Neural progenitor cell (in vitro differentiated cells): Measurements from ENCODE around the gene YKT6. TPM values are rescaled to one million over a fixed set of nuclear protein-coding genes. Genes with fewer than 3 reads are reported as not detected.

Experiments used
- DNase-seq: peaks from one replicate; pipeline ENCODE4 v3.0.0-alpha.2; 2016; ENCODE audit warnings: low spot score
- H2AFZ ChIP-seq: fragments of 200-600 bp; sonication (generic); replicated peaks from 2 replicates; pipeline ENCODE4 v1.6.1; 2016; ENCODE audit warnings: antibody characterized with exemption
- H3F3A ChIP-seq: fragments of 200-600 bp; sonication (generic); 2 replicates; pipeline ENCODE4 v1.6.1; 2016; ENCODE audit warnings: antibody characterized with exemption, low read depth
- H3K27ac ChIP-seq: fragments of 200-600 bp; sonication (generic); 2 replicates; pipeline ENCODE4 v1.5.1; 2016; ENCODE audit warnings: mild to moderate bottlenecking
- H3K27me3 ChIP-seq: fragments of 200-600 bp; sonication (generic); 2 replicates; pipeline ENCODE4 v1.6.1; 2016; ENCODE audit warnings: mild to moderate bottlenecking, moderate library complexity
- H3K36me3 ChIP-seq: fragments of 200-600 bp; sonication (generic); 2 replicates; pipeline ENCODE4 v1.5.1; 2016
- H3K4me1 ChIP-seq: fragments of 200-600 bp; sonication (generic); 2 replicates; pipeline ENCODE4 v1.6.1; 2016; ENCODE audit warnings: mixed run types
- H3K4me2 ChIP-seq: fragments of 200-600 bp; sonication (generic); 2 replicates; pipeline ENCODE4 v1.6.1; 2016
- H3K4me3 ChIP-seq: fragments of 200-600 bp; sonication (generic); 2 replicates; pipeline ENCODE4 v1.5.1; 2016
- H3K79me2 ChIP-seq: fragments of 200-600 bp; sonication (generic); 2 replicates; pipeline ENCODE4 v1.6.1; 2016; ENCODE audit warnings: low read depth
- H3K9ac ChIP-seq: fragments of 200-600 bp; sonication (generic); 2 replicates; pipeline ENCODE4 v1.6.1; 2016
- H3K9me3 ChIP-seq: fragments of 200-600 bp; sonication (generic); 2 replicates; pipeline ENCODE4 v1.5.1; 2016; ENCODE audit warnings: low read depth
- H4K20me1 ChIP-seq: fragments of 200-600 bp; sonication (generic); 2 replicates; pipeline ENCODE4 v1.6.1; 2016; ENCODE audit warnings: low read depth
- H3K27ac Mint-ChIP-seq: 3 replicates; pipeline ENCODE4 v1.8.0; 2021; ENCODE audit warnings: mixed read lengths
- H3K27me3 Mint-ChIP-seq: 2 replicates; pipeline ENCODE4 v1.8.0; 2022; ENCODE audit warnings: low read depth, mild to moderate bottlenecking, inconsistent platforms, moderate library complexity, mixed read lengths; ENCODE audit not compliant: insufficient read depth
- H3K36me3 Mint-ChIP-seq: 3 replicates; pipeline ENCODE4 v1.8.0; 2021; ENCODE audit warnings: mixed read lengths
- H3K4me1 Mint-ChIP-seq: 3 replicates; pipeline ENCODE4 v1.8.0; 2021; ENCODE audit warnings: mixed read lengths
- H3K4me3 Mint-ChIP-seq: 3 replicates; pipeline ENCODE4 v1.8.0; 2021; ENCODE audit warnings: mild to moderate bottlenecking, moderate library complexity, mixed read lengths
- H3K9me3 Mint-ChIP-seq: 3 replicates; pipeline ENCODE4 v1.8.0; 2020; ENCODE audit warnings: mixed read lengths
- CTCF ChIP-seq: fragments of 200-600 bp; sonication (generic); IDR thresholded peaks from 2 replicates; pipeline ENCODE4 v1.5.1; 2017; ENCODE audit warnings: antibody characterized with exemption, mild to moderate bottlenecking
- EZH2 ChIP-seq: fragments of 200-600 bp; sonication (generic); IDR thresholded peaks from 2 replicates; pipeline ENCODE4 v1.6.1; 2017; ENCODE audit warnings: antibody characterized with exemption, mild to moderate bottlenecking, moderate library complexity
- EZH2phosphoT487 ChIP-seq: fragments of 200-600 bp; sonication (generic); IDR thresholded peaks from 2 replicates; pipeline ENCODE4 v1.6.1; 2017; ENCODE audit warnings: antibody characterized with exemption
- total RNA-seq: library from RNA; depleted of rRNA; stranded (reverse); fragments of >200 nt; gene quantifications from 2 replicates; pipeline ENCODE4 v1.2.3, GENCODE V29; 2015; ENCODE audit warnings: low replicate concordance

Gene YKT6
- total RNA-seq, 1 donor from 2014 or later = 43.8 TPM

DNA sequence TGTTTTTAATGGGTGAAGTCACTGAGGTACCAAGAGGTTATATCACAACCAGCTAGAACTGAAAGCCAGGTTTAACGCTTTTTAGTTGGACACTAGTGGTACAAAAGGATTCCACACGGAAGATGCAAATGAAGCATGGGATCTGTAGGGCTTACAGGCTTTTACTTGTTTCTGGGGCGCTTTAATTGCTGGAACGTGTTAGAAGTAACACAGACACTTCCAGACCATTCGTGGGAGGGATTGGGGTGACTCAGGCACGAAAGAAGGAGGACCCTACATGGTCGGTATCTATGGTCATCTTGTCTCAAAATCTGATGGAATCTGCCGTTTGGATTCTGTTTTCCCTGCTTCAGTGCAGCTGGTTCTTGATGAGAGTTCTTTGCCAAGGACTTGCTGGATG lies 1.0 kb downstream of the YKT6 start:
- Histone ChIP-seq H3F3A (peaks cover 3% of the 10 kb centered on the region), H3K4me1 (peaks cover 9% of the 10 kb centered on the region), H2AFZ (no peak overlapping the region), H3K27me3 (peaks cover 17% of the 10 kb centered on the region), H4K20me1 (peaks cover 25% of the 10 kb centered on the region), H3K9ac (peak overlapping the region; percentile 86), H3K4me2 (peak overlapping the region; percentile 88), H3K79me2 (peaks cover 35% of the 10 kb centered on the region), H3K4me3 (peak overlapping the region; percentile 96), H3K9me3 (no peaks in the 10 kb centered on the region), H3K36me3 (no peaks in the 10 kb centered on the region), H3K27ac (no peak overlapping the region)
- DNase-seq = no peak
- Mint-ChIP-seq H3K4me1 (peaks cover 17% of the 10 kb centered on the region), H3K27ac (no peak overlapping the region), H3K4me3 (peak overlapping the region; percentile 91), H3K27me3 (peaks cover 3% of the 10 kb centered on the region), H3K36me3 (peaks cover 4% of the 10 kb centered on the region), H3K9me3 (no peaks in the 10 kb centered on the region)
- no peak for TF ChIP-seq EZH2phosphoT487
- TF ChIP-seq EZH2 = no peak
- no peak for TF ChIP-seq CTCF

- no peaks in the 10 kb centered on the region for H3K36me3 ChIP-seq
- H4K20me1 ChIP-seq = peaks cover 25% of the 10 kb centered on the region
- Mint-ChIP-seq H3K27me3 (peaks cover 3% of the 10 kb centered on the region), H3K9me3 (no peaks in the 10 kb centered on the region), H3K4me3 (no peak overlapping the region), H3K4me1 (peaks cover 17% of the 10 kb centered on the region), H3K36me3 (peaks cover 15% of the 10 kb centered on the region), H3K27ac (no peak overlapping the region)
- no peak overlapping the region for H3K27ac ChIP-seq
- TF ChIP-seq EZH2 (no peak), EZH2phosphoT487 (no peak), CTCF (no peak)
- H3K4me3 ChIP-seq = no peak overlapping the region
- H3K79me2 ChIP-seq = peaks cover 34% of the 10 kb centered on the region
- no peaks in the 10 kb centered on the region for H3K27me3 ChIP-seq
- no peak overlapping the region for H3K4me2 ChIP-seq
- no peaks in the 10 kb centered on the region for H3K9me3 ChIP-seq
- peaks cover 3% of the 10 kb centered on the region for H3F3A ChIP-seq
- H3K4me1 ChIP-seq = peaks cover 9% of the 10 kb centered on the region
- H3K9ac ChIP-seq = no peak overlapping the region
- H2AFZ ChIP-seq = no peak overlapping the region
- DNase-seq = no peak
Observed at GRCh38 chr7:44206008-44206407, 5.2 kb downstream of the YKT6 start.

DNA sequence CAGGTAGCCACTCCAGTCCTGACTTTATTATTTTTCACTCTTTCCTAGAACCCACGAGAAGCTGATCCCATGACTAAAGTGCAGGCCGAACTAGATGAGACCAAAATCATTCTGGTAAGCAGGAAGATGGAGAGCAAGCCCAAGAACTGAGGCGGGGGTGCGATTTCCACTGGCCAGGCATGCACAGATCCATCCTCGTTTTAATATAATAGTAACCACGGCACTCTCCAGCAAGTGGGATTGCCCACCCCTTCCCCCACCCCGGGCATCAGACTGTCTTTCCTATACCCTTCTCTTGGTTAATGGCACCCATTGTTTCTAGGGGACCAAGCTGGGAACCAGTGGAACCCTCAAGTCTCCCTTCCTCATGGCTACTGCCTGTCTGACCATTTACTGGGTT lies 7.3 kb downstream of the YKT6 start:
- no peaks in the 10 kb centered on the region for H3K36me3 ChIP-seq
- H3K4me1 ChIP-seq = peaks cover 10% of the 10 kb centered on the region
- no peaks in the 10 kb centered on the region for H3F3A ChIP-seq
- H3K27me3 Mint-ChIP-seq = peaks cover 3% of the 10 kb centered on the region
- H2AFZ ChIP-seq = no peak overlapping the region
- peaks cover 19% of the 10 kb centered on the region for H3K36me3 Mint-ChIP-seq
- H3K4me2 ChIP-seq = no peak overlapping the region
- H3K4me1 Mint-ChIP-seq = peaks cover 12% of the 10 kb centered on the region
- H4K20me1 ChIP-seq = peaks cover 9% of the 10 kb centered on the region
- no peak overlapping the region for H3K4me3 Mint-ChIP-seq
- no peak for TF ChIP-seq EZH2phosphoT487
- TF ChIP-seq CTCF = no peak
- TF ChIP-seq EZH2 = no peak
- no peak overlapping the region for H3K27ac ChIP-seq
- H3K27ac Mint-ChIP-seq = no peak overlapping the region
- H3K9me3 Mint-ChIP-seq = no peaks in the 10 kb centered on the region
- H3K4me3 ChIP-seq = no peak overlapping the region
- H3K27me3 ChIP-seq = no peaks in the 10 kb centered on the region
- no peaks in the 10 kb centered on the region for H3K9me3 ChIP-seq
- DNase-seq = no peak
- peaks cover 13% of the 10 kb centered on the region for H3K79me2 ChIP-seq
- no peak overlapping the region for H3K9ac ChIP-seq
